HG02678 (cell line): ENCODE results near the gene NLRP6.
A peak's percentile ranks its signal among the peaks of the same experiment; 100 is the strongest.

ENCODE experiments used
- ATAC-seq: cut with Tn5 transposase; IDR thresholded peaks from one replicate; pipeline ENCODE4 v1.9.1; 2021; ENCODE audit warnings: mild to moderate bottlenecking, moderate library complexity; ENCODE audit not compliant: unreplicated experiment

NLRP6 gene

GRCh38 chr11:255816-256215 is 22.4 kb upstream of the NLRP6 start:
- no peak for ATAC-seq

GRCh38 chr11:256952-257737 is 21.1 kb upstream of the NLRP6 start:
- no peak for ATAC-seq

- ATAC-seq = no peak
These were observed 20.3 kb upstream of the NLRP6 start for GRCh38 chr11:257766-258493.

GRCh38 chr11:259413-259812 is 18.8 kb upstream of the NLRP6 start:
- no peak for ATAC-seq

- ATAC-seq = no peak
These were observed 16.6 kb upstream of the NLRP6 start for GRCh38 chr11:261624-262023.

- no peak for ATAC-seq
These were observed 11.3 kb upstream of the NLRP6 start for GRCh38 chr11:266676-267439.

GRCh38 chr11:267491-267994 is 10.7 kb upstream of the NLRP6 start:
- ATAC-seq = no peak

GRCh38 chr11:268716-269145 is 9.5 kb upstream of the NLRP6 start:
- peak; percentile 47 for ATAC-seq

GRCh38 chr11:269146-269890 is 8.9 kb upstream of the NLRP6 start:
- peak; percentile 73 for ATAC-seq

- no peak for ATAC-seq
These were observed 7.5 kb upstream of the NLRP6 start for GRCh38 chr11:270451-271318.

GRCh38 chr11:271319-271715 is 6.9 kb upstream of the NLRP6 start:
- no peak for ATAC-seq

- no peak for ATAC-seq
These were observed 5.8 kb upstream of the NLRP6 start for GRCh38 chr11:272195-272930.

- no peak for ATAC-seq
These were observed 5.3 kb upstream of the NLRP6 start for GRCh38 chr11:272931-273198.

GRCh38 chr11:276219-276618 is 2.0 kb upstream of the NLRP6 start:
- ATAC-seq = no peak

GRCh38 chr11:279040-279965 is 1.1 kb downstream of the NLRP6 start:
- no peak for ATAC-seq

- ATAC-seq = no peak
These were observed 1.9 kb downstream of the NLRP6 start for GRCh38 chr11:279966-280705.

- ATAC-seq = no peak
These were observed 2.7 kb downstream of the NLRP6 start for GRCh38 chr11:280706-281485.
